Breast epithelium (tissue), 4 donors: ENCODE measurements around the gene NRN1L. TPM values are rescaled to one million over a fixed set of nuclear protein-coding genes. Genes with fewer than 3 reads are reported as not detected.

Experiments
- DNase-seq, 2 donors: peaks; one replicate each; pipeline ENCODE4 v3.0.0-alpha.2; 2019; ENCODE audit warnings: low spot score in 2 of 2
- H3K27ac ChIP-seq, 2 donors: fragments of 200-600 bp; sonication (generic) in 1 of 2; one replicate each; pipeline ENCODE4 v1.5.1; 2016 to 2019; ENCODE audit warnings: mild to moderate bottlenecking in 1 of 2
- H3K27me3 ChIP-seq, 2 donors: fragments of 200-600 bp; sonication (generic) in 1 of 2; one replicate each; pipeline versions ENCODE4 v1.5.1 to v1.6.0; 2017 to 2019; ENCODE audit warnings: control low read depth in 1 of 2, mild to moderate bottlenecking in 1 of 2
- H3K36me3 ChIP-seq: fragments of 200-600 bp; one replicate; pipeline ENCODE4 v1.5.1; 2019
- H3K4me1 ChIP-seq, 2 donors: fragments of 200-600 bp; sonication (generic); one replicate each; pipeline ENCODE4 v1.5.1; 2016 to 2019; ENCODE audit warnings: control low read depth in 1 of 2
- H3K4me3 ChIP-seq, 3 donors: fragments of 200-600 bp; sonication (generic); 1 replicate in 2 of 3; 2 replicates in 1 of 3; pipeline ENCODE4 v1.5.1; 2016 to 2019; ENCODE audit warnings: mild to moderate bottlenecking in 3 of 3, moderate library complexity in 2 of 3
- H3K9me3 ChIP-seq, 2 donors: fragments of 200-600 bp; sonication (generic) in 1 of 2; one replicate each; pipeline ENCODE4 v1.5.1; 2016 to 2019; ENCODE audit warnings: control low read depth in 1 of 2
- POLR2A ChIP-seq: fragments of 450-650 bp; IDR thresholded peaks from one replicate; pipeline ENCODE4 v1.6.1; 2016; ENCODE audit warnings: antibody characterized with exemption, mild to moderate bottlenecking, moderate library complexity
- POLR2AphosphoS5 ChIP-seq, 3 donors: sonication (generic); formaldehyde crosslinking; IDR thresholded peaks; one replicate each; pipeline ENCODE4 v1.6.1; 2017; ENCODE audit warnings: antibody characterized with exemption in 3 of 3
- intact Hi-C: fragments of 100-400 bp; cut with DNase I; formaldehyde crosslinking; loops from one replicate; pipeline ENCODE4 v1.15.1; 2023; ENCODE audit warnings: low total_unique reads
- total RNA-seq, 3 donors: library from RNA; depleted of rRNA; stranded (reverse); fragments of >200 nt; gene quantifications; one replicate each; pipeline ENCODE4 v1.1.0, GENCODE V29; 2016
- TF ChIP-seq, protein P1 (sequence below), 3 donors: fragments of 450-650 bp; IDR thresholded peaks; one replicate each; pipeline ENCODE4 v1.5.1; 2016 to 2017; ENCODE audit warnings: antibody characterized with exemption in 3 of 3, mild to moderate bottlenecking in 3 of 3, moderate library complexity in 3 of 3

Gene NRN1L
- total RNA-seq, 3 donors from 2014 or later: 1.3 to 1.4 TPM; not detected in 1

DNA sequence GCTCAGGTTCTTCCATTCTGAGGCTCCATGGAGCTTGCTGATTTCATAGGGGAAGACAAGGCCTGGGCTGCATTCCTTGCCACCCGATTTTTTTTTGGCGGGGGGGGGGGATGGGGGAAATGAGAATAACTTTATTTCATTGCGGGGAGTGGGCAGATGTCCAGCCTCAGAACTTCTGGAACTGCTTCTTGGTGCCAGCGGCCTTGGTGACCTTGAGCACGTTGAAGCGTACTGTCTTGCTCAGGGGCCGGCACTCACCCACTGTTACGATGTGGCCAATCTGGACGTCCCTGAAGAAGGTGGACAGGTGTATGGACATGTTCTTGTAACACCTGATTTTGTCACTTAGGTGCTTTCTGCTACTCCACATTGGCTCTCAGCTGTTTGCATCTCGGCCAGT is 28.9 kb upstream of the NRN1L start:
- Histone ChIP-seq H3K36me3 (no peaks in the 10 kb centered on the region), H3K27me3 (no peaks in the 10 kb centered on the region), H3K4me3 (no peak overlapping the region), H3K4me1 (peaks cover 6 to 12% of the 10 kb centered on the region in 2 donors), H3K9me3 (no peaks in the 10 kb centered on the region), H3K27ac (peak overlapping the region; percentile 68 to 69)
- intact Hi-C loops: no loop called here
- TF ChIP-seq POLR2AphosphoS5 (IDR thresholded peaks at IDR 0.05) (no peak), POLR2A (no peak)
- TF ChIP-seq, protein P1, sequence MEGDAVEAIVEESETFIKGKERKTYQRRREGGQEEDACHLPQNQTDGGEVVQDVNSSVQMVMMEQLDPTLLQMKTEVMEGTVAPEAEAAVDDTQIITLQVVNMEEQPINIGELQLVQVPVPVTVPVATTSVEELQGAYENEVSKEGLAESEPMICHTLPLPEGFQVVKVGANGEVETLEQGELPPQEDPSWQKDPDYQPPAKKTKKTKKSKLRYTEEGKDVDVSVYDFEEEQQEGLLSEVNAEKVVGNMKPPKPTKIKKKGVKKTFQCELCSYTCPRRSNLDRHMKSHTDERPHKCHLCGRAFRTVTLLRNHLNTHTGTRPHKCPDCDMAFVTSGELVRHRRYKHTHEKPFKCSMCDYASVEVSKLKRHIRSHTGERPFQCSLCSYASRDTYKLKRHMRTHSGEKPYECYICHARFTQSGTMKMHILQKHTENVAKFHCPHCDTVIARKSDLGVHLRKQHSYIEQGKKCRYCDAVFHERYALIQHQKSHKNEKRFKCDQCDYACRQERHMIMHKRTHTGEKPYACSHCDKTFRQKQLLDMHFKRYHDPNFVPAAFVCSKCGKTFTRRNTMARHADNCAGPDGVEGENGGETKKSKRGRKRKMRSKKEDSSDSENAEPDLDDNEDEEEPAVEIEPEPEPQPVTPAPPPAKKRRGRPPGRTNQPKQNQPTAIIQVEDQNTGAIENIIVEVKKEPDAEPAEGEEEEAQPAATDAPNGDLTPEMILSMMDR (IDR thresholded peaks at IDR 0.05): no peak
- DNase-seq: no peak

DNA sequence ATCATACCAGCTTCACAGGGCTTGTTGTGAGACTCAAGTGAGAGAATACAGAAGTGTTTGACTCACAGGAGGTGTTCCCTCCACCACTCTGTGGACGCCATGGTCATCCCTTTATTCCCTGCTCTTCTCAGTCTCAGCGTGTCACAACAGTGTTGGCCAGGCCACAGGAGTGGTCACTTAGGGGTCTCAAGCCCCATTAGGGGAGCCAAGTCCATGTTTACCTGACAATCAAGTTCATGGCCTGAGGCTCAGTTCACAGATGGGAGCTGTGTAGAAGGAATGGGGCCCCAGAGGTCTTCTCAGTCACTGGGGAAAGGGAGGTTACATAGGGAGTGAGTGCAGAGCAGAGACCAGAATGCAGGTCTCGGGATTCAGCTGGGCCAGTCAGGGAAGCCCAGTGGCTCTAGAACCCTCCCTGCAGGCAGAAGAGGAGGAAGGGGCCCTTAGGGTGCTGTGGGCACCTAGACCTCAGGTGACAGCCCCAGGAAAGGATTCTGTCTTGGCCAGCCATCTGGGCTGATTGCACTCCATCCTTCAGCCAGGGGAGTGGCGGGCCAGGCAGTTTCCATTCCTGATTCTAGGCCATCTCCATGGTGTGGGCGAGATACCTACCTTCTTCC is 27.6 kb upstream of the NRN1L start:
- Histone ChIP-seq H3K9me3 (no peaks in the 10 kb centered on the region), H3K36me3 (no peaks in the 10 kb centered on the region), H3K27ac (peak overlapping the region; percentile 91 to 93), H3K27me3 (no peaks in the 10 kb centered on the region), H3K4me3 (no peak overlapping the region), H3K4me1 (peaks cover 6 to 12% of the 10 kb centered on the region in 2 donors)
- no peak for DNase-seq
- intact Hi-C loops: no loop called here
- no peak for TF ChIP-seq POLR2AphosphoS5 (IDR thresholded peaks at IDR 0.05)
- no peak for TF ChIP-seq POLR2A
- TF ChIP-seq, protein P1 (IDR thresholded peaks at IDR 0.05): no peak

DNA sequence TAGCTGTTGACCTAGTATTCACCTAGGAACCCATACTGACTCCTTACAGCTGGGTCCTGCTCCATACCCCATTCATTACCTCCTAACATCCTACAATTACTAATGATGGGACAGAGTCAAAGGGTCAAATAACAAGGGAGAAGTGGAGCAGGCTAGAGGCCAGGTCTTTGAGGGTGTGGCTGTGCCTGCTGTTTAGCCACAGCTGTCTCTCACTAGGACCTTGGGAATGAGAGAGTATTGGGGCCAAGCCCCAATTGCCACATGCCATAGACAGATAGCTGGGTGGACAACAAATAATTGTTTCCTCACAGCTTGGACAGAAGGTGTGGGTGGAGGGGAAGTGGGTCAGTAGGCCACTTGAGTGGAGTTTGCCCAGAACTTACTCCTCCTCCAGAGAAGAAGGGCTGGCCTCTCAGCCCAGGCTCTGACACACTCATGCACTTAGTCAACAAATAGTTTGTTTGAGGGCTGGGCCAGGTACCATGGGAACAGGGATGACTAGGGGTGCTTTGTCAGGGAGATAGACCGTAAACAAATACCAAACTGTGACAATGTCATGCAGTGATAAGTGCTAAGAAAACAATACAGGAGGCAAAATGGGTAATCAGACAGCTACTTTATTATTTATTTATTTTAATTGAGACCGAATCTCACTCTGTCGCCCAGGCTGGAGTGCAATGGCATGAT is 27.0 kb upstream of the NRN1L start:
- Histone ChIP-seq H3K27me3 (no peaks in the 10 kb centered on the region), H3K27ac (peak overlapping the region; percentile 91 to 93), H3K9me3 (no peaks in the 10 kb centered on the region), H3K36me3 (no peaks in the 10 kb centered on the region), H3K4me3 (no peak overlapping the region), H3K4me1 (peaks cover 6 to 12% of the 10 kb centered on the region in 2 donors)
- intact Hi-C loops: no loop called here
- DNase-seq: peak; percentile 84 to 85
- TF ChIP-seq, protein P1 (IDR thresholded peaks at IDR 0.05): no peak
- TF ChIP-seq POLR2AphosphoS5 (IDR thresholded peaks at IDR 0.05): peak in 2 of 3 donors; percentile 73 to 82

DNA sequence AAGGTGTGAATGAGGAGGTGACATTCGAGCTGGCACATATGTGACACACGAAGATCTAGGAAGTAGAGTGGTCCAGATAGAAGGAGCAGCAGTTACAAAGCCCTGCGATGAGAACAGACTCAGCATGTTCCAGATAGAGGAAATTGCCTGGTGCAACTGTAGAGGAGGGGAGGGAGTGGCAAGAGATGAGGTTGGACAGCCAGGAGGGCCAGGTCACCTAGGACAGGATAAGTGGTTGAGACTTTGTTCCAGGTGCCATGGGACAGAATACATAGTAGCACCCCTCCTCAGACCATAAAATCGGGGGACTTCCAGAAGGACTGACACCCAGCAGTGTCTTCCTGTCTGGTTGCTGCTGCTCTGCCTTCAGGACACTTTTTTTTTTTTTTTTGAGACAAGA is 26.2 kb upstream of the NRN1L start:
- peak overlapping the region; percentile 91 to 93 for H3K27ac ChIP-seq
- no peak overlapping the region for H3K4me3 ChIP-seq
- H3K27me3 ChIP-seq: no peaks in the 10 kb centered on the region
- intact Hi-C loops: no loop called here
- H3K9me3 ChIP-seq: no peaks in the 10 kb centered on the region
- no peak for DNase-seq
- TF ChIP-seq, protein P1 (IDR thresholded peaks at IDR 0.05): no peak
- no peak for TF ChIP-seq POLR2AphosphoS5 (IDR thresholded peaks at IDR 0.05)
- TF ChIP-seq POLR2A: no peak
- peaks cover 6 to 12% of the 10 kb centered on the region in 2 donors for H3K4me1 ChIP-seq
- H3K36me3 ChIP-seq: no peaks in the 10 kb centered on the region

DNA sequence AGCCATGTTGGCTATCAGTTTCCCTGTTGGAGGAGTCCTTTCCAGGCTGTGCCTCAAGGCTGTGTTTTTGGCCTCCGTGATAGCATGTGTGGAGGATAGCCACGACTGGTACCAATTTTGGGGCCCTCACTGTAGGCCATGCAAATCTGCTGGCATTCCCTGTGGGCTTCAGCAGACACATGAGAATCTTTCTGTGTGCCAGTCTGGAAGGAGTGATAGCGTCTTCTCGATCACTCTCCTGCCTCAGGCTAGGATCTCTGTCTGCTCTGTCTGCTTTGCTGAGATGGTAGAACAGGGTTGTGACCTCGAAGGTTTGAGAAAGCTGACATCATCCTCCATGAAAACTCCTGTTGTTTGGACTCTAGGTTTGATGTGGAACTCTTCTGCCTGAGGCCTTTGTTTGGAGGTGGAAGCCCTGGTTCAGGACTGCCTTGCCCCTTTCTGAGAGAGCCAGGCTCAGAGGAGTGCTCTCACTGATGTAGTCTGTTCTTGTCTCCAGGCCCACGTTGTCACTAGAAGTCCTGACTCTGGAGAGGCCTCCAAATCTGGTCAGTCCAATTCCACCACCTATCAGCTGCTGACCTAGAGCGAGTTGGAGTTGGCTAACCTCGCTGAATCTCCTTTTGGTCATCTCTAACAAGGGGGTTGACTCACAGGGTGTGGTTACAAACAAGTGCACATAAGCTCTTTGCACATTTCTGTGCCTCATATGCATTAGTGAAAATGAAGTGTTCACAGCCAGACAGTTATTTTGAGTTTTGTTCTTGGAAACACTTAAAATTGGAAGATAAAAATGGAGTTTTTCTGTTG is 23.9 kb upstream of the NRN1L start:
- TF ChIP-seq, protein P1 (IDR thresholded peaks at IDR 0.05): no peak
- no peak for TF ChIP-seq POLR2A
- TF ChIP-seq POLR2AphosphoS5 (IDR thresholded peaks at IDR 0.05): no peak
- no peak for DNase-seq
- Histone ChIP-seq H3K4me3 (no peak overlapping the region), H3K9me3 (no peaks in the 10 kb centered on the region), H3K4me1 (peaks cover 6 to 16% of the 10 kb centered on the region in 2 donors), H3K36me3 (no peaks in the 10 kb centered on the region), H3K27me3 (no peaks in the 10 kb centered on the region), H3K27ac (peak overlapping the region; percentile 52 to 63)
- intact Hi-C loops: no loop called here
